HG03280 (cell line): ENCODE measurements around the gene GPR137C.
"Not testable (repeated sequence)": the region's sequence is repeated elsewhere in the genome, so short reads cannot be mapped to it uniquely, and the experiment has no call there.

Source experiments
- ATAC-seq: cut with Tn5 transposase; IDR thresholded peaks from one replicate; pipeline ENCODE4 v1.9.1; 2021; ENCODE audit warnings: mild to moderate bottlenecking, moderate library complexity; ENCODE audit not compliant: unreplicated experiment

Gene GPR137C

DNA sequence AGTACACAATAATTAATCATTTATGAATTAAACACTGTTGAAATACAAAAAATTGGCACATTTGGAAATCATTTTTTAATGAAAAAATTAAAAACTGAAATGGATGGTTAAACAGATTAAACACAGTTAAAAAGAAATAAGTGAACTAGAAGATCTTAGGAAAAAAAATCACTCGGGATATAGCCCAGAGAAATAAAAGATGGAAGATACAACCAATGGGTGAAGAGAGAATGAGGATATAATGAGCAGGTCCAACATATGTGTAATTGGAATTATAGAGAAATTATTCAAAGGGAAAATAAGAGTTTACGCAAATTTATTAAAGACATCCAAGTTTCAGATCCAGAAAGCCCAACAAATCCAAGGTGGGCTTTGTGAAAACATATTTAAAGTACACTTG lies 6.1 kb downstream of the GPR137C start:
- ATAC-seq: no peak

DNA sequence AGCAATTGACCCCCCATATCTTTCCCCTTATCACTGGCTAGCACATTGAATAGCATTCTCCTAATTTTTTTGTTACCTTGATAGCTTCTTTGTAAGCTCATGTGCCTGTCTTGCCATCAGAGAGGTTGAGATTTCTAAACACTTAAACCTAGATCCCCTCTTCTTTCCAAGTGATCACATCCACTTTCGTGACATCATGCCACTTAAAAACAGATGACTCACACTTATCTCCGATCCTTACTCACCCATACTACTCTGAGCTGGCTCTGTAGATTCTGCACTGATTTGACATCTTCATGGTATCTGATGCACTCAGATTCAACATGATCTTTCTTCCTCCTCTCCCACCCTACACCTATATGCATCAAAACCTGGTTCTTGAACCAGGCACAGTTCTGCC lies 10.5 kb downstream of the GPR137C start:
- ATAC-seq: no peak

DNA sequence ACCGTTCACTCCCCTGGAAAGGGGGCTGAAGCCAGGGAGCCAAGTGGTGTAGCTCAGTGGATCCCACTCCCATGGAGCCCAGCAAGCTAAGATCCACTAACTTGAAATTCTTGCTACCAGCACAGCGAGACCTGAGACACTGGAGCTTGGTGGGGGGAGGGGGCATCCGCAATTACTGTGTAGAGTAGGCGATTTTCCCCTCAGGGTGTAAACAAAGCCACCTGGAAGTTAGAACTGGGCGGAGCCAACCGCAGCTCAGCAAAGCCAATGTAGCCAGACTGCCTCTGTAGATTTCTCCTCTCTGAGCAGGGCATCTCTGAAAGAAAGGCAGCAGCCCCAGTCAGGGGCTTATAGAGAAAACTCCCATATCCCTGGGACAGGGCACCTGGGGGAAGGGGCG lies 15.8 kb downstream of the GPR137C start:
- ATAC-seq: not testable (repeated sequence)

DNA sequence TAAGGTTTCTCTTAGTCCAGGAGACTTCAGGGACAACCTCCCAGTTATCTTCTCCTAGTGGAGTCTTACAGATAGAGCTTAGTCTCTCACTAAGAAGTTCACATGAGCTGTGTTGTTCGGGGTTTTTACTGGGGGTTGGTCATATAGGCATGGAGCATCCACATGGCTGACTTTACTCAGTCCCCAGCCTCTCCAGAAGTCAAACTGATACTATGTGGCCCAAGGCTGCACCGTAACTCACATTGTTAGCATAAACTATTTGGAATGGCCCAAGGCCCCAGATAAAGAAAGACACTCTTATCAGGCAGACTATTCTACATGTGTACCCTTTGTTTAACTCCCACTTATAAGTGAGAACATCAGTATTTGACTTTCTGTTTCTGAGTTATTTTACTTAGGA lies 23.2 kb downstream of the GPR137C start:
- ATAC-seq: no peak

DNA sequence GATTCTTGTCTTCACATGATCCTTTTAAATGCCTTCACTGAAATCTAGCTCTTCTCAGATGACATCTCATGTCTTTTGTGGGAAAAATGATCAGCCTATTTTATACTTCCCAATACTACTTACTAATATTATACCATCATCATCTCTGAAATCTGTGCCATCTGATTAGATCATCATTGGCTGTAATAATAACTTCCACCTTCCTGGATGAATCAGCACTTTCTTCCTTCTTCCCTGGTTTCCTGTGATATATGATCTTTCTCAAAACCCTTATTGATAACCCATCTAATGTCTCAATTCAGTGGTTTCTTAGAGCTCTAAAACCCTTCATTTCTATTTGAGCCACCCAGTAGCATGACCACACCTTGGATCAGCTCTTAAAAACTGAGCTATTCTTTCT lies 30.9 kb downstream of the GPR137C start:
- ATAC-seq: no peak

DNA sequence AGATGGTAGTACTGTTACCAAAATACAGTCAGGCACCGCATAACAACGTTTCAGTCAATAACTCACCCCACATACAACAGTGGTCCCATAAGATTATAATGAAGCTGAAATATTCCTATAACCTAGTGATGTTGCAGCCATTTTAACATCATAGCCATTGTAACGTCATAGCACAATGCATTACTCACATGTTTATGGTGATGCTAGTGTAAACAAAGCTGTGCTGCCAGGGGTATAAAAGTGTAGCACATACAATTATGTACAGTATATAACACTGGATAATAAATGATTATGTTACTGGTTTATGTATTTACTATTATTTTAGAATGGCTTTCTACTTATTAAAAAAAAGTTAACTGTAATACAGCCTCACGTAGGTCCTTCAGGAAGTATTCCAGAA lies 37.0 kb downstream of the GPR137C start:
- ATAC-seq: no peak

DNA sequence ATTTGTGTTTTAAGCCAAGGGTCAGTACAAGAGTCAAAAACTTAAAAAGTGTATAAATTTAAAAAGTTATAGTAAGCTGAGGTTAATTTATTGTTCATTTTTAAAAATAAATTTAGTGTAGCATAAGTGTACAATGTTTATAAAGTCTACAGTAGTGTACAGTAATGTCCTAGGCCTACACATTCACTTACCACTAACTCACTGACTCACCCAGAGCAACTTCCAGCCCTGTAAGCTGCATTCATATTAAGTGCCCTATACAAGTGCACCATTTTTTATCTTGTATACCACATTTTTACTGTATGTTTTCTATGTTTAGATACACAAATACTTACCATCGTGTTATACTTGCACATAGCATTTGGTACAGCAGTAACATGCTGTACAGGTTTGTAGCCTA lies 37.7 kb downstream of the GPR137C start:
- ATAC-seq: no peak

DNA sequence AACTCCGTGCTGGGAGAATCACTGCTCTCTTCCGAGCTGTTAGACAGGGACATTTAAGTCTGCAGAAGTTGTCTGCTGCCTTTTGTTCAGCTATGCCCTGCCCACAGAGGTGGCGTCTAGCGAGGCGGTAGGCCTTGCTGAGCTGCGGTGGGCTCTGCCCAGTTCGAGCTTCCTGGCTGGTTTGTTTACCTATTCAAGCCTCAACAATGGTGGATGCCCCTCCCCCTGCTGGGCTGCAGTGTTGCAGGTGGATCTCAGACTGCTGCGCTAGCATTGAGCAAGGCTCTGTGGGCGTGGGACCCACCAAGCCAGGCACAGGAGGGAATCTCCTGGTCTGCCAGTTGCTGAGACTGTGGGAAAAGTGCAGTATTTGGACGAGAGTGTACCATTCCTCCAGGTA lies 43.7 kb downstream of the GPR137C start:
- ATAC-seq: no peak

DNA sequence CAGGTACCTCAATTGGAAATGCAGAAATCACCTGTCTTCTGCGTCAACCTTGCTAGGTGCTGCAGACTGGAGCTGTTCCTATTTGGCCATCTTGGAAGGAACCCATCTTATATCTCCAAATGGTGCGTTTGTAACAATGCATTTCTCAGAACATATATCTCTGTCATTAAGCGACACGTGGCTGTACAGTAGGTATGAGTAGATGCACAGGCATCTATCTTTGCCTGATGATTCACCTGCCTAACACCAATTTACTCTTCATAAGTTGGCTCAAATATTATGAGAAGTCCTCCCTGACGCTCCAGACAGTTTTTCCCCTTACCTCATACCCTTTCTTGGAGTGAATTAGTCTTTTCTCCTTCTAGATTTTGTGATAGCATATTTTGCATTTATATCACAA lies 44.2 kb downstream of the GPR137C start:
- no peak for ATAC-seq

DNA sequence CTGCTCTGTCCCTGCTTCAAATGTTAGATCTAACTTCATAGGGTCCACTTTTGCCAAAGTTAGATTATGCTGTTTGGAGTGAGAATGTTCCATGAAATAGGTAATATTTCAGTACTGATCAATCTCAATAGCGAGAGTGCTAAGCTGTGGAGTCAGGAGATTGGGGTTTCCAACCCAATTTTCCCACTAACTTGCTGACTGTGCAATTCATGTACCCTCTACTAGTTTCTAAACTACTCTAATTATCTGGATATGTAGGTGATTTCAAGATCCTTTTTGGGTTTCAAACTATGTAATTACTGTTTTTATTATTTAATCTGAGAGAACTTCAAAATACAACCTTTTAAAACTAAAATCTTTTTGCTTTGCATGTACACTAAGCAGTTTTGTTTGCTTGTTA lies 45.9 kb downstream of the GPR137C start:
- ATAC-seq: no peak

DNA sequence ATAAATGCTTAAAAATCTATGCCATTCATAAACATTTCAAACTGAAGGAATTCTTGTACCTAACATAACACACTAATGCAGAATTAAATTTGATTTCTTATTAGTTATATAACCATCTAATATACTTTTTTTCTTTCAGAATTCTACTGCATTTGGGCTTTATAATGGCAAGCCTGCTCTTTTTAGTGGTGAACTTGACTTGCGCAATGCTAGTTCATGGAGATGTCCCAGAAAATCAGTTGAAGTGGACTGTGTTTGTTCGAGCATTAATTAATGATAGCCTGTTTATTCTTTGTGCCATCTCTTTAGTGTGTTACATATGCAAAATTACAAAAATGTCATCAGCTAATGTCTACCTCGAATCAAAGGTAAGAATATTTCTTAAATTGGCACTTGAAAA lies 47.3 kb downstream of the GPR137C start:
- no peak for ATAC-seq

DNA sequence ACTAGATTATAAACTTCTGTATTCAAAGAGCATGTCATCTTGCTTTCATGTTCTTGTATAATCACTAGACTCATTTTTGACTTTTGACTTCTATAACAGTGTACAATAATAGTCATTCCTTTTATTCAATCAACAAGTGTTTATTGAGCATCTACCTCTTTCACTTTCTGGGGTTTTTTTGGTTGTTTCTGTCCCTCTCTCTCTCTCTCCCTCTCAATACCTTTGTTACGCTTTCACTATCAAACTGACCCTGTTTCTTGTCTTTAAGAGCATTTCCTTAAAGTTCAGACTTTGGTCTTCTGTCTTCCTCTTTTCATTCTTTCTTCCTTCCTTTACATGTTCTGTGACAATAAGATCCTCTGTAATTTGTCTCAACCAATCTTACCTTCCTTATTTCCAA lies 49.5 kb downstream of the GPR137C start:
- no peak for ATAC-seq

DNA sequence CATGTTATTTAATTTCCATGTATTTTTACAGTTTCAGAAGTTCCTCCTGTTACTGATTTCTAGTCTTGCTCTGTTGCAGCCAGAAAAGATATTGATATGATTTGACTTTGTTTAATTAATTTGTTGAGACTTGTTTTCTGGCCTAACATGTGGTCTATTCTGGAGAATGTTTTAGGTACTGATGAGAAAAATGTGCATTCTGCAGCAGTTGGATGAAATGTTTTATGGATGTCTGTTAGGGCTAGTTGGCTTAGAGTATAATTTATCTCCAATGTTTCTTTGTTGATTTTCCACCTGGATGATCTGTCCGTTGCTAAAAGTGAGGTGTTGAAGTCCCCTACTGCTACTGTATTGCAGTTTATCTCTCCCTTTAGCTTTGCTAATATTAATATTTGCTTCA lies 54.4 kb downstream of the GPR137C start:
- ATAC-seq: no peak

DNA sequence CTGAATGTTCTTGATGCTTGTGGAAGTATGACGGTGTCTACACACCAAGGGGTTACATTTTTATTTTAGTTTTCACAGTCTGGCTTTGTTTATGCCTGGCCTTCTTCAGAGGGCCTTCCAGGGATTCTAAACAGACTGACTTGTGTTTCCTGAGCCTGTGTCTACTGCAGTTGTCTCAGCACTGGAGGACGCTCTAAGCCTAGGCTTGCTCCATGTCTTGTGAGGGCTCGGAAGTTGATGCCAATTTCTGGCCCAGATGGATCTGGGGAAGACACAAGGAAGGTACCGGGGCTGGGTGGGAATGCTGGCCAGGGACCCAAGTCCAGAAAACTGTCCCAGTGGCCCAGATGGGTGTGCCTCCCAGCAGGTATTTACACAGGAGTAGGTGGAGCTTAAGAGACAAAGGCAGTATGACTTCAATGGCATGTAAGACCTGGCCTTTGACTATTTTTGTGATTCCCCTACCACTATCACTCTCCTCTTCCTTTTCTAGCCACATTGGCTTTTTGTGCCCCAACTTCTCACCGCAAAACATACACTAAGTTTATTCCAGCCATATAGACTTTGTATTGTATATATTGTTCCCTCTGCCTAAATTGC lies 56.9 kb downstream of the GPR137C start:
- no peak for ATAC-seq

DNA sequence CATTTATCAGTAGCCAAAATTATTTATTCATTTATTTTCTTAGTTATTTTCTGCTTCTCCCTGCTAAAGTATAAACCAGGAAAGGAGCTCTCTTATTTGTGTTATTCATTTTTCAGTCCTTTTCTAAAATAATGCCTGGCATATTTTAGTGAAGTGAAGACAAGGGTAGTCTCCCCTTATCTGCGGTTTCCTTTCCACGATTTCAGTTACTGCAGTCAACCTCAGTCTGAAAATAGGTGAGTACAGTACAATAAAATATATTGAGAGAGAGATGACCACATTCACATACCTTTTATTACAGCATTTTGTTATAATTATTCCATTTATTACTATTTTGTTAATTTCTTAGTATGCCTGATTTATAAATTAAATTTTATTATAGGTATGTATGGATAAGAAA lies 57.6 kb downstream of the GPR137C start:
- no peak for ATAC-seq

DNA sequence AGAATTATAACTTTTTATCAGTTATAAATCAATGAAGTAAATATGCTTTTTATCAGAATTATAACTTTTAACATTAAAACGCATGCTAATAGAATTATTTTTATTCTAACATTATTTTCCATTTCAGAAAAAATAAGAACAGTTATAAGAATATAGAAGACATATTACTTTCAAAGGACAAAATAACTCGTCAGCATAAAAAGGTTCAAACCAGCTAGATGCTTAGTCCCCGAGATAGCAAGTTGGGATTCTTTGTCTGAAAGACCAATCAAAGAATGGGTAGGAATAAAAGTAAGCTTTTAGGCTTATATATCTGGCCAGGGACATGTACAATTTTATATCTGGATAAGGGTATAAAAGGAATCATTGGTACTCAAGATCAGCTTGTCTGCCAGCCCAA lies 66.0 kb downstream of the GPR137C start:
- no peak for ATAC-seq

DNA sequence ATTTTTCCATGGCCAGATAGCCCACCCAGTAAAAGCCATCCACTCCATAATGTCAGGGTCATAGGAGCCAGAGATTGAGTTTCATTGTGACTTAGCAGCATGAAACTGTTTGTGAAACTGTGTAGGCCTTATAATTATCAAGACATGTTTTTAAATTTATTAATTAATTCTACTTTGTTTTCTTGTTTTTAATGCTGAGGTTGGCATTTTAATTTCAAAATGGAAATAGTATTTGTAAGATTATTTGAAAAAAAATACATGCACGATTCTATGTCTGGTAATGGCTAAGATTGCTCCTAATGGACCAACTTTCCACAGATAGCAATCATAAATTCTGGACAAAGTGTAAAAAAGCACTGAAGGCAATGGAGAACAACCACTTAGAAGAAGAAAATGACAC lies 67.1 kb downstream of the GPR137C start:
- ATAC-seq: no peak

DNA sequence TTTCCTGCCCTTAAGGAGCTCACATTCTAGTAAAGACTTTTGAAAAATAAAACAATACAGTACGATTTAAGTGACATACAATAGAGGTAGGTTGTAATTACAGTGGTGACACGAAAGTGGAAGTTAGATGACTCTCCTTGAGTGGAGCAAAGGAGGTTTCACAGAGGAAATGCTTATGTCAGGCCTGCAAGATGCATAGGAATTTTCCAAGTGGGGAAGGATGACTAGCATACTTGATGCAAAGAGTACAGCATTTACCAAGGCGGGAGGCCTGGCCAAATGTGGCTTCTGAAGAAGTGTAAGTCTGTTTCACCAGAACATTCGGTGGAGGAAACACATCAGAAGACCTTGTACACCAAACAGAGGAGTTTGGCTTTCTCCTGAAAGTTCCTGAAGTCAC lies 87.5 kb downstream of the GPR137C start:
- no peak for ATAC-seq

DNA sequence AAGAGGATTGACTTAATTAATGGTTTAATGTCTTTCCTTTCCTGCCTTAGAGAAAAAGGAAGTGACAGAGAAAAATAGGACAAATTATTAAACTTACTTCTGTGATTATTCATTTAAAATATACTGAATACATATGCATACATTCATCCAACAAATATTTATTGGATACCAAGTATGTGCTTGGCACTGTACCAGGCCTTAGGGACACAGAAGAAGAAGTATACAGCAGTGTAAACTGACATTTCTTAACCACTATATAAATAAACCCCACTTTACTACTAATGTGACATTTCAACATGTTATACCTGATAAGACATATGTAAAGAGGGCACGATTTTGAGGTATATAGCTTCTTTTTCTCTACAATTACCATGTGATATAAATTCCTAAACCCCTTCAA lies 89.1 kb downstream of the GPR137C start:
- ATAC-seq: no peak

DNA sequence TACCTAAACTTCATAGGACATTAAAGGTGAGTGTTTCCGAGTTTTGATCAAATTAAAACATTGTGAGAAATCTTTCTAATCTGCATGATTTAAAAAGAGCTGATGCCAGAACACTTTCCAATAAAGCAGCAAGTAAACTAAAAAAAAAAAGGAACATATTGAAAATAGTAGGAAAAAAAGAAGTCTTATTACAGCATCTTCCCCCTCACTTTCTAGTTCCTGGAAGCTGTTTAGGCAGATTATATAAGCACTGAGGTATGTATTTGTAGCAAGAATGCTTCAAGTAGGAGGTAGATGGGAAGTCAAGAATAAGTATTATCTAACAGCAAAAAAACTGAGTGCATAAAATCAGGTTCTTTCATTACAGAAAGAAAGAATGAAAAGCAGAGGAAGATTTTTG lies 96.9 kb downstream of the GPR137C start:
- ATAC-seq: no peak

DNA sequence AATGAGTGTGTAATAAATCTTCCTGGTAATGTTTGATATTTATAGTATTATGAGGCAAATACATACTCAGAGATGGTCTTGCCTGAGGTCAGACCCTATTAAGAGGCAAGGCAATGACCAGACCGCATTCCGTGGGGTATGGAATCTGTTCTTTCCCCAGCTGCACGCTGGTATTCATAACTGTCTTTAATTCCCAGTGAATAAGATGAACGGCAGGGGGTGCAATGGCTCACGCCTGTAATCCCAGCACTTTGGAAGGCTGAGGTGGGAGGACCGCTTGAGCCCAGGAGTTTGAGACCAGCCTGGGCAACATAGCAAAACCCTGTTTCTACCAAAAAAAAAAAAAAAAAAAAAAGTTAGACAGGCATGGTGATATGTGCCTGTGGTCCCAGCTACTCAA lies 98.1 kb downstream of the GPR137C start:
- ATAC-seq: no peak

DNA sequence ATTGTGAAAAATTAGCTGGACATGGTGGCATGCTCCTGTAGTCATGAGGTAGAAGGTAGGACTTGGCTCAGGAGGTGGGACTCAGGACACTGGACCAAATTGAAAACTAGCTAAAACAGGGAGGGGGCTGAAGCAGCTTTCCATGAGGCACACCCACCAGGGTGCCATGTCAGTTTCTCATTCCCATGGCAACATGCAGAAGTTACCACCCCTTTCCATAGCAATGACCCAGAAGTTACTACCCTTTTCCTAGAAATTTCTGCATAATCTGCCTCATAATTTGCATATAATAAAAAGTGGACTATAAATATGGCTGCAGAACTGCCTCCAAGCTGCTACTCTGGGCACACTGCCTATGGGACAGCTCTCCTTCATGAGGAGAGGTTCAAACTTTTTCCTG lies 104.3 kb downstream of the GPR137C start:
- ATAC-seq: no peak

DNA sequence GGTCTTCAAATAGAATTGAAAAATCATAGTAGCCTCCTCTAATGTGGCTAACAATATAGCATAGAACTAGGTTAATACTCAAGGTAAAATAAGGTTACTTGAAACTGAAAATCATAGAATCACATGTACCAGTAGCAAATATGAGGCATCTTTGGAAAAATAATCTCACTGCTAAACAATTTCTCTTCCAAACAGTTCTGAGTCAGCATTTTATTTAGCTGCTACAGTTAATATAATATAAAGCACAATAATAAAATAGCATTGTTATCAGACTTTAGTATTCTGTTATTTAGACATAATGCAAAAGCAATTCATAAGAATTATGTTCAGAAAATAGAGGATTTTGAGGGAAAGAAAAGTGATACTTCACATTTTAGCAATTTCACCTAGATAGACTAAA lies 107.7 kb downstream of the GPR137C start:
- ATAC-seq: no peak

DNA sequence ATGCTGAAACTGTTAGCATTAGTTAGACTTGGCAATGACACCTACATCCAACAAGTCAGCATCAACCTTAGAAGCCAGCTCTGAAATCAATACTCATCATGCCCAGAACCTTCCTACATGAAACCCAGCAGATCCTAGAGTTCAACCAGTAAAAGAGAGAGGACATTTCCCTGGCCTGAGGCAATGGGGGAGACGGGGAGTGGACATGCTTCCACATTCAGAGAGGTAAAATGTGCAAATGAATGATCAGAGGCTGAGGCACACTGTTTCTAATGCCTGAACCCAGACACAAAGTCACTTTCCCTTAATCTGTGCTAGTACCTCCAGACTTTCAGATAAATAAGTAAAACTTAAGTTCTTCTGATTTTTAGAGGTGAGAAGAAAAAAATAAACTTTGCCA lies 108.2 kb downstream of the GPR137C start:
- ATAC-seq: no peak
